ENCODE data around the gene NHERF1.

The NHERF1 gene

GRCh38 chr17:74757502-74757901 lies 9.1 kb downstream of the NHERF1 start:
- TF ChIP-seq ZNF843 (tag by site-specific recombination; IDR thresholded peaks at IDR 0.05) (no peak), ZNF791 (tag by site-specific recombination; IDR thresholded peaks at IDR 0.05) (no peak), ZNF341 (tag by site-specific recombination; IDR thresholded peaks at IDR 0.05; ENCODE audit: low read depth) (peak; percentile 89)
- TF ChIP-seq, protein P1, sequence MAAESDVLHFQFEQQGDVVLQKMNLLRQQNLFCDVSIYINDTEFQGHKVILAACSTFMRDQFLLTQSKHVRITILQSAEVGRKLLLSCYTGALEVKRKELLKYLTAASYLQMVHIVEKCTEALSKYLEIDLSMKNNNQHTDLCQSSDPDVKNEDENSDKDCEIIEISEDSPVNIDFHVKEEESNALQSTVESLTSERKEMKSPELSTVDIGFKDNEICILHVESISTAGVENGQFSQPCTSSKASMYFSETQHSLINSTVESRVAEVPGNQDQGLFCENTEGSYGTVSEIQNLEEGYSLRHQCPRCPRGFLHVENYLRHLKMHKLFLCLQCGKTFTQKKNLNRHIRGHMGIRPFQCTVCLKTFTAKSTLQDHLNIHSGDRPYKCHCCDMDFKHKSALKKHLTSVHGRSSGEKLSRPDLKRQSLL (tag by site-specific recombination; IDR thresholded peaks at IDR 0.05) = peak; percentile 78
- POLR2A ChIA-PET = interaction anchor here (0.9 to 3.7 kb wide), 4 partner anchors 8 to 116 kb away, joined by 3 to 22 read pairs (median 6); partner anchors contain the start of genes FDXR and NAT9
- Histone ChIP-seq H3K36me3 (ENCODE audit: control insufficient read depth in 2 of 2, insufficient read depth in 1 of 2, low read length in 2 of 2) (no peaks in the 10 kb centered on the region), H3K27ac (ENCODE audit: extremely low read depth, low read depth, low read length) (no peak overlapping the region), H3K9me3 (ENCODE audit: control insufficient read depth, insufficient read depth, low read depth, low read length) (no peaks in the 10 kb centered on the region), H3K4me1 (ENCODE audit: control insufficient read depth, insufficient read depth, low read length) (peaks cover 14% of the 10 kb centered on the region), H3K4me3 (ENCODE audit: low read depth, low read length) (no peak overlapping the region)
- CTCF ChIA-PET = interaction anchor here (0.6 to 5.4 kb wide), 5 partner anchors 12 to 444 kb away, joined by 3 to 38 read pairs (median 4); partner anchors contain the start of gene RAB37

- Histone ChIP-seq H3K4me1 (ENCODE audit: control insufficient read depth, insufficient read depth, low read length) (peaks cover 14% of the 10 kb centered on the region), H3K4me3 (ENCODE audit: low read depth, low read length) (no peak overlapping the region), H3K27ac (ENCODE audit: extremely low read depth, low read depth, low read length) (peak overlapping the region; percentile 4; the same call in 1 of the 2 replicates), H3K9me3 (ENCODE audit: control insufficient read depth, insufficient read depth, low read depth, low read length) (no peaks in the 10 kb centered on the region), H3K36me3 (ENCODE audit: control insufficient read depth in 2 of 2, insufficient read depth in 1 of 2, low read length in 2 of 2) (no peaks in the 10 kb centered on the region)
- CTCF ChIA-PET = interaction anchor here (0.6 to 5.4 kb wide), 5 partner anchors 8 to 443 kb away, joined by 3 to 38 read pairs (median 4); partner anchors contain the start of gene RAB37
- POLR2A ChIA-PET = interaction anchor here (0.9 to 3.7 kb wide), 4 partner anchors 9 to 115 kb away, joined by 3 to 22 read pairs (median 6); partner anchors contain the start of genes FDXR and NAT9
- no peak for TF ChIP-seq ZEB2 (tag by site-specific recombination; IDR thresholded peaks at IDR 0.05)
- no peak for TF ChIP-seq ZNF350 (tag by site-specific recombination; IDR thresholded peaks at IDR 0.05)
- TF ChIP-seq, protein P2, sequence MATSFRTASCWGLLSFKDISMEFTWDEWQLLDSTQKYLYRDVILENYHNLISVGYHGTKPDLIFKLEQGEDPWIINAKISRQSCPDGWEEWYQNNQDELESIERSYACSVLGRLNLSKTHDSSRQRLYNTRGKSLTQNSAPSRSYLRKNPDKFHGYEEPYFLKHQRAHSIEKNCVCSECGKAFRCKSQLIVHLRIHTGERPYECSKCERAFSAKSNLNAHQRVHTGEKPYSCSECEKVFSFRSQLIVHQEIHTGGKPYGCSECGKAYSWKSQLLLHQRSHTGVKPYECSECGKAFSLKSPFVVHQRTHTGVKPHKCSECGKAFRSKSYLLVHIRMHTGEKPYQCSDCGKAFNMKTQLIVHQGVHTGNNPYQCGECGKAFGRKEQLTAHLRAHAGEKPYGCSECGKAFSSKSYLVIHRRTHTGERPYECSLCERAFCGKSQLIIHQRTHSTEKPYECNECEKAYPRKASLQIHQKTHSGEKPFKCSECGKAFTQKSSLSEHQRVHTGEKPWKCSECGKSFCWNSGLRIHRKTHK (tag by site-specific recombination; IDR thresholded peaks at IDR 0.05) = no peak
- TF ChIP-seq ZNF521 (tag by site-specific recombination; IDR thresholded peaks at IDR 0.05) = no peak
- TF ChIP-seq OVOL3 (tag by site-specific recombination; IDR thresholded peaks at IDR 0.05) = no peak
- no peak for TF ChIP-seq ZNF624 (tag by site-specific recombination; IDR thresholded peaks at IDR 0.05)
- no peak for TF ChIP-seq ZNF501 (tag by site-specific recombination; IDR thresholded peaks at IDR 0.05)
- TF ChIP-seq EGR2 (tag by site-specific recombination; IDR thresholded peaks at IDR 0.05; ENCODE audit: low read depth) = peak; percentile 83
- no peak for TF ChIP-seq MZF1 (tag by site-specific recombination; IDR thresholded peaks at IDR 0.05; ENCODE audit: borderline replicate concordance)
- no peak for TF ChIP-seq BCL11B (tag by site-specific recombination; IDR thresholded peaks at IDR 0.05; ENCODE audit: low read depth)
- no peak for TF ChIP-seq ZNF23 (tag by site-specific recombination; IDR thresholded peaks at IDR 0.05; ENCODE audit: borderline replicate concordance)
- TF ChIP-seq ZNF175 (tag by site-specific recombination; IDR thresholded peaks at IDR 0.05) = no peak
- no peak for TF ChIP-seq MYNN (tag by site-specific recombination; IDR thresholded peaks at IDR 0.05; ENCODE audit: borderline replicate concordance)
- TF ChIP-seq ZSCAN5A (tag by site-specific recombination; IDR thresholded peaks at IDR 0.05) = no peak
- TF ChIP-seq, protein P3, sequence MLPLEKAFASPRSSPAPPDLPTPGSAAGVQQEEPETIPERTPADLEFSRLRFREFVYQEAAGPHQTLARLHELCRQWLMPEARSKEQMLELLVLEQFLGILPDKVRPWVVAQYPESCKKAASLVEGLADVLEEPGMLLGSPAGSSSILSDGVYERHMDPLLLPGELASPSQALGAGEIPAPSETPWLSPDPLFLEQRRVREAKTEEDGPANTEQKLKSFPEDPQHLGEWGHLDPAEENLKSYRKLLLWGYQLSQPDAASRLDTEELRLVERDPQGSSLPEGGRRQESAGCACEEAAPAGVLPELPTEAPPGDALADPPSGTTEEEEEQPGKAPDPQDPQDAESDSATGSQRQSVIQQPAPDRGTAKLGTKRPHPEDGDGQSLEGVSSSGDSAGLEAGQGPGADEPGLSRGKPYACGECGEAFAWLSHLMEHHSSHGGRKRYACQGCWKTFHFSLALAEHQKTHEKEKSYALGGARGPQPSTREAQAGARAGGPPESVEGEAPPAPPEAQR (tag by site-specific recombination; IDR thresholded peaks at IDR 0.05) = no peak
- TF ChIP-seq ZNF600 (tag by site-specific recombination; IDR thresholded peaks at IDR 0.05) = no peak
- no peak for TF ChIP-seq KLF8 (tag by site-specific recombination; IDR thresholded peaks at IDR 0.05)
- no peak for TF ChIP-seq ZSCAN30 (tag by site-specific recombination; IDR thresholded peaks at IDR 0.05)
- TF ChIP-seq SETDB1 (IDR thresholded peaks at IDR 0.05; ENCODE audit: insufficient read length, low read length) = no peak
- TF ChIP-seq ZNF768 (tag by site-specific recombination; IDR thresholded peaks at IDR 0.05) = no peak
- TF ChIP-seq, protein P4, sequence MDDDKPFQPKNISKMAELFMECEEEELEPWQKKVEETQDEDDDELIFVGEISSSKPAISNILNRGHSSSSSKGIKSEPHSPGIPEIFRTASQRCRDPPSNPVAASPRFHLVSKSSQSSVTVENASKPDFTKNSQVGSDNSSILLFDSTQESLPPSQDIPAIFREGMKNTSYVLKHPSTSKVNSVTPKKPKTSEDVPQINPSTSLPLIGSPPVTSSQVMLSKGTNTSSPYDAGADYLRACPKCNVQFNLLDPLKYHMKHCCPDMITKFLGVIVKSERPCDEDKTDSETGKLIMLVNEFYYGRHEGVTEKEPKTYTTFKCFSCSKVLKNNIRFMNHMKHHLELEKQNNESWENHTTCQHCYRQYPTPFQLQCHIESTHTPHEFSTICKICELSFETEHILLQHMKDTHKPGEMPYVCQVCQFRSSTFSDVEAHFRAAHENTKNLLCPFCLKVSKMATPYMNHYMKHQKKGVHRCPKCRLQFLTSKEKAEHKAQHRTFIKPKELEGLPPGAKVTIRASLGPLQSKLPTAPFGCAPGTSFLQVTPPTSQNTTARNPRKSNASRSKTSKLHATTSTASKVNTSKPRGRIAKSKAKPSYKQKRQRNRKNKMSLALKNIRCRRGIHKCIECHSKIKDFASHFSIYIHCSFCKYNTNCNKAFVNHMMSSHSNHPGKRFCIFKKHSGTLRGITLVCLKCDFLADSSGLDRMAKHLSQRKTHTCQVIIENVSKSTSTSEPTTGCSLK (tag by site-specific recombination; IDR thresholded peaks at IDR 0.05) = no peak
- TF ChIP-seq GLIS1 (tag by site-specific recombination; IDR thresholded peaks at IDR 0.05) = peak; percentile 89
- TF ChIP-seq GLI4 (tag by site-specific recombination; IDR thresholded peaks at IDR 0.05) = no peak
These were observed 9.8 kb downstream of the NHERF1 start for GRCh38 chr17:74757931-74758847.
